NCI-H69 (cell line): Measurements from ENCODE around the gene TMBIM1.
"Not testable (repeated sequence)": the region's sequence is repeated elsewhere in the genome, so short reads cannot be mapped to it uniquely, and the experiment has no call there.

Experiments used
- DNase-seq: peaks from one replicate; lab custom pipeline; 2025; lab: John Stamatoyannopoulos, UW

Gene TMBIM1

DNA sequence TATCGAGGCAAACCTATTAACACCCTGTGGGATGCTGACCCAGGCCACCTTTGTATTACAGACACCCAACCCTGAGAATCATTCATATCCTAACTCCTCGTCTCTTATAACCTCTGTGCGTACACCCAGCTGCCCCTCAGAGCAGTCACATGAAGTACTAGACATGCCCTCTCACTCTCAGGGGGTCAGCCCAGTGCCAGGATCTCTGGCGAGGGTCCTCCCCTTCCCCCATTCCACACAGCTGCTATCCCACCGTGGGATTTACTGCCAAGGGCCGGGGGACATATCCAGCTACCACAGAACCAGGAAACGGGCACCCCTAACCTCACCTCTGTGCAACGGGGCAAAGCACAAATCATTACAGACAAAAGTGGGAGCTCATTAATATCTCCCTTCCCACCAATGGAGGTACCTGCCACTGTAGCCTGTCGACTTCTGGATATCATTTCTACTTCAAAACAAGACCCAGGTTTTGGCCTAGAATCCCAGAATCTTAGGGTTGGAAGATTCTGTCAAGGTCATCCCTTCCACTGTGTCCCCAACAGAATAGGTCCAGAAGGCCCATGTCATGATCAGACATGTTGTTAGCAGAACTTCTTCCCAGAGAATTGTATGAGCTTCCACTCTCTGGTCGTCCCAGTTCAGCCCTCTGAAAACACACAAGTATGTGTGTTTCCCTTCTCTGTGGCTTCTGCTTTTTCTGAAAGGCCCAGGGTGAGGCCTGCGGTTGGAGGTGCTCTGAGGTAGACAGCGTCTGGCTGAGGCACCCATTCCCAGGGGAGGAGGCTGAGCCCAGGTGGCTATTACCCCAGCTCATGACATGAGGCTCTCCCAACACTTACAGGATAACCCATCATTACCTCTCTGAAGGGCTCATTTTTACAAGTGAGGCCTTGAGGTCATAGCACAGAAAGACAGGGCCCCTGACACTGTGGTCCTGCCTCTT lies 1.7 kb downstream of the TMBIM1 start:
- no peak for DNase-seq

- DNase-seq: no peak
Observed at GRCh38 chr2:218289639-218290315, 2.5 kb downstream of the TMBIM1 start.

- no peak for DNase-seq
Observed at GRCh38 chr2:218286570-218287459, 5.5 kb downstream of the TMBIM1 start.

DNA sequence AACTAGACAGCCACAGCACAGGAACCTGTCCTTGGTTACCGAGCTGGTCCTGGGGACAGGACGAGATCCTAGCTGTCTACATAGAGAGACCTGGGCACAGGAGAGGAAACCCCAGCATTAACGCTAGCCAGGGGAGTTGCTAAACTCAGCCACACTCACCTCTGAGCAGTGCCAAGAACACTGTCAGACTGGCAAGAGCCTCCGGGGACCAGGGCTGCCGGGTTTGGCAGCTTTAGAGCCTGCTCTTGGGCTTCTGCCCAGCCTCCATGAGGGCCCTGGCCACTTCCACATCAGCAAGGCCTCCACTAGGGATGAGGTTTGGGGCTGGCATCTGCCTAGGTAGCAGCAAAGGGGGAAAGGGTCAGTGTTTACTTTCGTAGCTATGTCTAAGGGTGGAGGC lies 6.7 kb downstream of the TMBIM1 start:
- no peak for DNase-seq

DNA sequence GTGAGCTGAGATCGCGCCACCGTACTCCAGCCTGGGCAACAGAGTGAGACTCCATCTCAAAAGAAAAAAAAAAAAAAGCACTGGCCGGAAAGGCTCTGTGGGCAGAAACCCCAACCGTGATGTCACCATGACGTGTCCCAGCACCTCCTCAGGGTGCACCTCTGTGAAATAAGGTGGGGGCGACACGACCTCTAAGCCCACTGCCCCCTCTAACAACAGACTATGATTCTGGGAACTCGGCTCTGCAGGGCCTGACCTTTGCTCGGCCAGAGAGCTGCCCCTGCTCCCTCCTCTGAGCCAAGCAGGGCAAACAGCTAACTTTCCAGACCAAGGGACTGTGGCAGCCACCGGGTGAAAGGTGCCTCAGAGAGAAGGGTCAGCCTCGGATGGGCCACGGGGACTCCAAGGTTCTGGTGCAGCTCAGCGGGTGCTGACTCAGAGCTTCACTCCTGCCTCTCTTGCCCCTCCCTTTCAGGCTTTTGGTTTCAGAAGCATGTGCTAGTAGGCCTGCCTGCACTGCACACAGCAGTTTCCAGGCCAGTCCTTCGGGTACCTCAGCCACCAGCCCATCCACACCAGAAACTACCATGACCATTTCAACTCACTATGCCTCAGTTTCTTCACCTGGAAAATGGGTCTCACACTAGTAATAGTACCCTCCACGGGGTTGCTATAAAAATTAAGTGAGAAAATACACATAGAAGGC lies 8.0 kb downstream of the TMBIM1 start:
- no peak for DNase-seq

- DNase-seq: no peak
Observed at GRCh38 chr2:218282173-218282991, 9.9 kb downstream of the TMBIM1 start.

DNA sequence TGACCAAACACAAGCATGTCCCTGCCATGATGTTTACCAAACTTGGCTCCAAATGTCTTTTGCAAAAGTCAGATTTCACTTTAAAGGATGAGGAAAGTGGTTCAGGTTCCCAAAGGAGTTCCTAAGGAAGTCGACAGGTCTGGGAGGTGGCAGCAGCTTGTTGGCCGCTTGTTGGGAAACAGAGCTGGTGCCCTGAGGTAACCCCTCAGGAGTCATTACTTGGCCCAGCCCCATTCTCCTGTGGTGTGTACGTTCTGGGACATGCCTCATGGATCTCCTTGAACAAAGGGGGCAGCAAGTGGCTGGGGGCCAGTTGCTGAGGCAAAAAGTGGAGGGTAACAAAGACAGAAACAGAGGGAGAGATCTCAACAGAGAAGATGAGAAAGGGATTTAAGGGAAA lies 10.9 kb downstream of the TMBIM1 start:
- no peak for DNase-seq

DNA sequence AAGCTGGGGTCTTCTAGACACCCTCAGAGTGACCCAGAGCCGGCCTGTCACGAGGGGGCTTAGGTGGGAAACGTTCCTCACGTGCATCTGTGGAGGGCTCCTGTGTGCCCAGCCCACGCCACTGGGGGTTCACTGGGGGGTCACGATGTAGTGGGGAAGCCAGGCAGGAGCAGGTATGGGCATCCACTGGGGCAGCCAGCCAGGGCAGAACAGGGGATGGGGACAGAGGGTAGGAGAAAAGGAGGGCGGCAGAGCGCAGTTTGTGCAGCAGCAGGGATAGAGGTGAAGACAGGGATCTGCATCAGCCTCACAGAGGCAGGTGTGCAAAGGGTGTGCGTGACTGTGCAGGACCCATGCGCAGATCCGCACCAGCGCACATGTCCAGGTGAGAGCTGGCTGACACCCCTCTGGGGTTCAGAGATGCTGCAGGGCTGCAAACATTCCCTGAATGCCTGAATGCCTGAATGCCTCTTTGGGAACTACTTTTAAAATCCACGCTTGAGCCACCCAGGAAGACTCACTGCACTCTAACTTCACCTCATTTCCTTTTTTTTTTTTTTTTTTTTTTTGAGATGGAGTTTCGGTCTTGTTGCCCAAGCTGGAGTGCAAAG lies 11.9 kb downstream of the TMBIM1 start:
- DNase-seq: no peak

DNA sequence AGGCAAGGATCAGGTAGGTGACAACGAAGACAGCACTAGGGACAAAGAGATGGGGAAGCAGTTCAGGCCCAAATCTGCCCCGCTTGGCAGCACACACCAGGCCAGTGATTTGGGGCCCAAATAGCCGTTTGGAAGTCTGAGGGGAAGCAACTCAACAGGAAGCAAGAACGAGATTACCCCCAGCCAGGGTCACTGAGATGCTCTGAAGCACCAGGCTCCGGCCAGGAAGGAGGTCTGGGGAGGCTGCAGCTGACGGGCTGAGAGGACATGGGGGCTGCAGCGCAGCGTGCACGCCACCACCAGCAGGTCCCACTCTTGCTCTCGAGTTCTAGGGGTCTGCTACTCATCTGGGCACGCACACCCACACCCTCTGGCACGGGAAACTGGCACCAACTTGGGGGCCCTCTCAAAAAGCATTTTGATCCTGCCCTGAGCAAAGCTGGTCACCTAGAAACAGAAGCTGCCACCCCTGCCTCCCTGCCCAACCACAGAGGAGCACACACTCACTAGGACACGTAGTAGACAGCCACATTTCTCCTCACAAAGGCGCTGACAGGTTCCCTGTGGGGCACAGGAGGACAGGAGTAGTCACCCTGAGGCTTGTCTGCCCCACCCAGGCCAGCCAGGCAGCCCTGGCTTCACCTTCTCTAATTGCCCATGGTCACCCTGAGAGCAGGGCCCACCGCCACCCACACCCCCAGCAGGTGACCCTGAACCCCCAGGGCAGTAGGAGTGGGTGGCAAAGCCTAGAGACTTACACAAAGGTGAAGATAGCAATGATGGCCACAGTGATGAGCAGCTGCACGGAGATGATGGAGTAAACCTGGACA lies 13.6 kb downstream of the TMBIM1 start:
- no peak for DNase-seq

DNA sequence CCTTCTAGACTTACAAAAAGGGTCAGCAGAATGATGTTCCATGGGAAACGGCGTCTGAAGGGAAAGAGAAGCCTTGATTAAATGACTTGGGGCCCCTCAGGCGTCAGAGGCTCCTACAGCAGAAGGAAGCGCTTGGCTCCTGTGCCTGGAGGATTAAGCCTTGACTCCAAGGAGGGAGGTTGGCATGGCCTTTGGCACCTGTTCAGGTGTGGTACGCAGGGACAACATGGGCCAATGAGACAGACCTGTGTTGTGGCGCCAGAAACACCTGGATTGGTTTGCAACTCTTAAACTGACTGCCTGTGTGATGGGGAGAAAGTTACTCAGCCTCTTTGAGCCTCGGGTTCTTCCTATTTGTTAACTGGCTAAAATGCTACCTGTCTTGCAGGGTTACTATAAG lies 14.4 kb downstream of the TMBIM1 start:
- no peak for DNase-seq

DNA sequence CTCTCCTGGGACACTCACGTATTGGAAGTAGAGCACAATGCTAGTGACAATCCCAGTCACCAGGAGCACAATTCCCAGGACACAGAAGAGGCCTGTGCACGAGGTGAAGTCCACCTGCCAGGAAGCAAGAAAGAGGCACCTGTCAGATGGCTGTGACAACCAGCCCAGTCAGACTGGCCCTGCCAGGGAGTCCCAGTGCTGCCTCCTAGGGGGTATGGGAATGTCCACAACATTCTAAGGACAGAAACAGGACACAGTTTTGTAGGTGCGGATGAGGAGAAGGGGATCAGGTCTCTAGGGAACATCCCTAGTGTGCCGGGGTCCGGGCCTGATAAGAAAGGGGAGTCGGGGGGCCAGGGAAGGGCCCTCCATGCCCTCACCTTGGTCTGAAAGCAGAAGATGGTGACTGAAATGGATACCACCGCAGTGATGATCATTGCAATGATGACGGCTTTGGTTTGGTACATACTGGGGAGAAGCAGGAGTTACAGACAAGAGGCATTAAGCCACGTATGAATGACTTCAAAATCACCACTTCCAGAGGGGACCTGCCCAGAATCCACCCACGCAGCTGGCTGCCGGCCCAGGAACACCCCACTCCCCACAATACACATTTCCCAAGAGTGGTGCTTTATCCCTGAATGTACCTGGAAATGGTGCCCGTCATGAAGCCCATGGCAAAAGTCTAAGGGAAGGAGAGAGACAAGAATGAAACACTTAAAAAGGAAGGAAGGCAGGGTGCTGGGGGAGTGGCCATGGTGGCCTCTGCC lies 15.1 kb downstream of the TMBIM1 start:
- no peak for DNase-seq

GRCh38 chr2:218275371-218276072 lies 16.8 kb downstream of the TMBIM1 start:
- DNase-seq: no peak

- DNase-seq: no peak
Observed at GRCh38 chr2:218274586-218274985, 17.7 kb downstream of the TMBIM1 start.

GRCh38 chr2:218273908-218274249 lies 18.4 kb downstream of the TMBIM1 start:
- DNase-seq: no peak

DNA sequence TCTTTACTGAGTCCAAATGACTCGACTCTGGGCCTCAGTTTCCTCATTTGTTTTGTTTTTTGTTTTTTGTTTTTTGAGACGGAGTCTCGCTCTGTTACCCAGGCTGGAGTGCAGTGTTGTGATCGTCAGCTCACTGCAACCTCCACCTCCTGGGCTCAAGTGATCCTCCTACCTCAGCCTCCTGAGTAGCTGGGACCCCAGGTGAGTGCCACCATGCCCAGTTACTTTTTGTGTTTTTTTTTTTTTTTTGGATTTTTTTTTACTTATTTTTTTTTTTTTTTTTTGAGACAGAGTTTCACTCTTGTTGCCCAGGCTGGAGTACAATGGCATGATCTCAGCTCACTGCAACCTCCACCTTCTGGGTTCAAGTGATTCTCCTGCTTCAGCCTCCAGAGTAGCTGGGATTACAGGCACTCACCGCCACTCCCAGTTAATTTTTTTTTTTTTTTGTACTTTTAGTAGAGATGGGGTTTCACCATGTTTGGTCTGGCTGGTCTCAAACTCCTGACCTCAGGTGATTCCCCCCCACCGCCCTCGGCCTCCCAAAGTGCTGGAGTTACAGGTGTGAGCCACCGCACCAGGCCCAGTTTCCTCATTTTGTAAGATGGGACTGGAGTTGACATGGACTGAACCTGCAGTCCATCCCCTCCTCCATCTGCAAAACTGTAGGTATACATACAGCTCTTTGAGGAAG lies 18.9 kb downstream of the TMBIM1 start:
- DNase-seq: not testable (repeated sequence)

GRCh38 chr2:218272531-218273212 lies 19.6 kb downstream of the TMBIM1 start:
- DNase-seq: peak; percentile 81
